ENCODE measurements around the gene VPS35L. TPM values are rescaled to one million over a fixed set of nuclear protein-coding genes. Genes with fewer than 3 reads are reported as not detected.

Gene VPS35L
- total and polyA plus RNA-seq, 10 of the 15 experiments (the other 5 are each of a cell fraction or from before 2014, with no cell fraction given): 14.9 to 44.1 (median 26.3) TPM

DNA sequence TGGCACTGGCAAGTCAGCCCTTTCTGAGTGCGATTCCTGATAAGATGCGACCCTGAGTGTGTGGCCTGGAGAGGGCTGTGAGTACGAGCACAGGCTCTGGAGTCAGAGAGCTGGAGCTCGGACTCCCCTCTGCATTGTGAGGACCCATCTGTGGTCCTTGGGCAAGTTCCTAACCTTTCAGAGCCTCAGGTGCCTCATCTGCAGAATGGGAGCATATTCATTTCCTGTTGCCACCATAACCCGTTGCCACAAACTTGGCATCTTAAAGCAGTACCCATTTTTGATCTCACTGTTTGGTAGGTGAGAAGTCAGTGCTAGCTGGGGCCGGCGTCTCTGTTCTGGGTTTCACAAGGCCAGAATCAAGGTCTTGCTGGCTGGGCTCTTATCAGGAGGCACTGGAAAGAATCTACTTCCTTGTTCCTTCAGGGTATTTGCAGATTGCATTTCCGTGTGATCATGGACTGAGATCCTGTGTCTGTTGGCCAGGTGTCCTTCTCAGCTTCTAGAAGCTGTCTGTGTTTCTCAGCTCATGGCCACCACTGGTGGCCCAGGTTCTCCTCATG lies 142.3 kb downstream of the VPS35L start:
- ChIA-PET CTCF (no interaction called here), RAD21 (ENCODE audit: unreplicated experiment) (no interaction called here), POLR2A (no interaction called here), SMC1A (ENCODE audit: uncharacterized antibody, unreplicated experiment) (no interaction called here)
- H4K20me1 ChIP-seq (ENCODE audit: control insufficient read depth, insufficient read depth): no peaks in the 10 kb centered on the region
- BruUV-seq (replicated peaks): no TSS peak
- ATAC-seq (no peak), DNase-seq (ENCODE audit: low read depth, low spot score) (no peak), FAIRE-seq (no peak)
- H2AFZ ChIP-seq (ENCODE audit: control insufficient read depth, low read depth, low read length): no peak overlapping the region
- no peak overlapping the region for H3K9ac ChIP-seq (ENCODE audit: control insufficient read depth, insufficient read depth, low read length)
- H3K4me2 ChIP-seq (ENCODE audit: control insufficient read depth, insufficient read depth): no peak overlapping the region
- H3K27ac ChIP-seq (ENCODE audit: control insufficient read depth, insufficient read depth): no peak overlapping the region
- intact Hi-C loops (cut with micrococcal nuclease; ENCODE audit: unreplicated experiment): no loop called here
- no peaks in the 10 kb centered on the region for H3K27me3 ChIP-seq (replicated peaks in 1 of 2; ENCODE audit: control insufficient read depth in 2 of 2, insufficient read depth in 2 of 2, low read length in 1 of 2)
- H3K9me3 ChIP-seq (replicated peaks; ENCODE audit: control insufficient read depth, insufficient read depth, low read length): no peaks in the 10 kb centered on the region
- in situ Hi-C loops (cut with MboI): no loop called here
- no peaks in the 10 kb centered on the region for H3K79me2 ChIP-seq (ENCODE audit: control insufficient read depth, insufficient read depth, low read length)
- 0 out of 2 replicates have a peak, but pooled peaks cover 2% of the 10 kb centered on the region for H3K4me1 ChIP-seq (ENCODE audit: control insufficient read depth, insufficient read depth, low read length)
- WGBS (ENCODE audit: insufficient coverage, insufficient replicate concordance, low lambda C conversion rate, missing lambda C conversion rate): 95% methylated on average over 8 of the region's 8 CpGs
- TF ChIP-seq ZNF24 (IDR thresholded peaks at IDR 0.05) (no peak), TCF12 (IDR thresholded peaks at IDR 0.05; ENCODE audit: low read depth, low read length) (no peak), DPF2 (IDR thresholded peaks at IDR 0.05) (no peak), JUND (IDR thresholded peaks at IDR 0.05; ENCODE audit: low read depth, low read length) (no peak)
- TF ChIP-seq, protein P1, sequence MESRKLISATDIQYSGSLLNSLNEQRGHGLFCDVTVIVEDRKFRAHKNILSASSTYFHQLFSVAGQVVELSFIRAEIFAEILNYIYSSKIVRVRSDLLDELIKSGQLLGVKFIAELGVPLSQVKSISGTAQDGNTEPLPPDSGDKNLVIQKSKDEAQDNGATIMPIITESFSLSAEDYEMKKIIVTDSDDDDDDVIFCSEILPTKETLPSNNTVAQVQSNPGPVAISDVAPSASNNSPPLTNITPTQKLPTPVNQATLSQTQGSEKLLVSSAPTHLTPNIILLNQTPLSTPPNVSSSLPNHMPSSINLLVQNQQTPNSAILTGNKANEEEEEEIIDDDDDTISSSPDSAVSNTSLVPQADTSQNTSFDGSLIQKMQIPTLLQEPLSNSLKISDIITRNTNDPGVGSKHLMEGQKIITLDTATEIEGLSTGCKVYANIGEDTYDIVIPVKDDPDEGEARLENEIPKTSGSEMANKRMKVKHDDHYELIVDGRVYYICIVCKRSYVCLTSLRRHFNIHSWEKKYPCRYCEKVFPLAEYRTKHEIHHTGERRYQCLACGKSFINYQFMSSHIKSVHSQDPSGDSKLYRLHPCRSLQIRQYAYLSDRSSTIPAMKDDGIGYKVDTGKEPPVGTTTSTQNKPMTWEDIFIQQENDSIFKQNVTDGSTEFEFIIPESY (IDR thresholded peaks at IDR 0.05): no peak
- H3K4me3 ChIP-seq: no peak overlapping the region
- peaks cover 0 to 5% of the 10 kb centered on the region in 2 experiments; a peak in 2 of 4 replicates for H3K36me3 ChIP-seq (ENCODE audit: control insufficient read depth in 2 of 2, insufficient read depth in 2 of 2, low read length in 1 of 2)
